HEK293 (cell line): ENCODE results near the gene ZNF26.

Source experiments
- CTCF ChIA-PET: fragments of 350-600 bp; formaldehyde crosslinking; extraction: SDS; loops from one replicate; lab custom pipeline; 2021; ENCODE audit warnings: antibody characterized with exemption; lab: Yijun Ruan, JAX
- POLR2A ChIA-PET: fragments of 300-600 bp; formaldehyde crosslinking; extraction: SDS; loops from one replicate; lab custom pipeline; 2020; ENCODE audit warnings: antibody characterized with exemption, inconsistent platforms; lab: Yijun Ruan, JAX
- H3K27ac ChIP-seq: fragments of 200-500 bp; sonication (Bioruptor generic); 2 replicates; pipeline ENCODE4 v1.5.1; 2014; ENCODE audit warnings: low read depth, low read length, control low read depth, inconsistent platforms; ENCODE audit errors: extremely low read depth
- H3K36me3 ChIP-seq, 2 experiments: fragments of 200-500 bp in 1 of 2; sonication (Bioruptor generic) in 1 of 2; 1 replicate in 1 of 2; 2 replicates in 1 of 2; pipeline ENCODE4 v1.5.1; 2014 to 2017; ENCODE audit warnings: inconsistent platforms in 2 of 2, low read length in 2 of 2; ENCODE audit not compliant: control insufficient read depth in 2 of 2, insufficient read depth in 1 of 2
- H3K4me1 ChIP-seq: fragments of 200-500 bp; sonication (Bioruptor generic); 2 replicates; pipeline ENCODE4 v1.5.1; 2014; ENCODE audit warnings: mild to moderate bottlenecking, low read length, inconsistent platforms; ENCODE audit not compliant: control insufficient read depth, insufficient read depth
- H3K4me3 ChIP-seq: 2 replicates; pipeline ENCODE4 v1.5.1; 2011; ENCODE audit warnings: low read depth, mild to moderate bottlenecking, control low read depth, low read length, moderate library complexity
- H3K9me3 ChIP-seq: fragments of 200-500 bp; sonication (Bioruptor generic); 2 replicates; pipeline ENCODE4 v1.5.1; 2014; ENCODE audit warnings: low read depth, low read length, inconsistent platforms; ENCODE audit not compliant: control insufficient read depth, insufficient read depth
- HOXA7 ChIP-seq: sonication (generic); formaldehyde crosslinking; IDR thresholded peaks from 2 replicates; pipeline ENCODE4 v1.8.1; 2022; ENCODE audit warnings: missing genetic modification reagents, borderline replicate concordance
- KLF7 ChIP-seq: fragments of 450-650 bp; formaldehyde crosslinking; IDR thresholded peaks from 2 replicates; pipeline ENCODE4 v1.5.1; 2016; ENCODE audit warnings: missing biosample characterization, missing genetic modification characterization, borderline replicate concordance
- OSR2 ChIP-seq: fragments of 450-650 bp; formaldehyde crosslinking; IDR thresholded peaks from 2 replicates; pipeline ENCODE4 v1.5.1; 2016; ENCODE audit warnings: missing biosample characterization, missing genetic modification characterization
- ZBTB20 ChIP-seq: fragments of 450-650 bp; formaldehyde crosslinking; IDR thresholded peaks from 2 replicates; pipeline ENCODE4 v1.5.1; 2016; ENCODE audit warnings: missing biosample characterization, missing genetic modification characterization
- ZNF133 ChIP-seq: fragments of 450-650 bp; formaldehyde crosslinking; IDR thresholded peaks from 2 replicates; pipeline ENCODE4 v1.5.1; 2016; ENCODE audit warnings: missing biosample characterization, missing genetic modification characterization
- ZNF324 ChIP-seq: fragments of 450-650 bp; formaldehyde crosslinking; IDR thresholded peaks from 2 replicates; pipeline ENCODE4 v1.5.1; 2016; ENCODE audit warnings: missing biosample characterization, missing genetic modification characterization
- ZNF335 ChIP-seq: fragments of 450-650 bp; formaldehyde crosslinking; conservative IDR thresholded peaks from 2 replicates; pipeline ENCODE4 v1.5.1; 2016; ENCODE audit warnings: missing biosample characterization, missing genetic modification characterization
- ZNF341 ChIP-seq: fragments of 450-650 bp; formaldehyde crosslinking; IDR thresholded peaks from 2 replicates; pipeline ENCODE4; 2016; ENCODE audit warnings: low read depth, missing biosample characterization, missing genetic modification characterization
- ZNF433 ChIP-seq: fragments of 450-650 bp; formaldehyde crosslinking; IDR thresholded peaks from 2 replicates; pipeline ENCODE4 v1.5.1; 2016; ENCODE audit warnings: missing biosample characterization, missing genetic modification characterization, low read depth
- ZNF514 ChIP-seq: fragments of 450-650 bp; formaldehyde crosslinking; IDR thresholded peaks from 2 replicates; pipeline ENCODE4 v1.5.1; 2016; ENCODE audit warnings: missing biosample characterization, missing genetic modification characterization
- ZNF555 ChIP-seq: fragments of 450-650 bp; formaldehyde crosslinking; conservative IDR thresholded peaks from 2 replicates; pipeline ENCODE4 v1.5.1; 2017; ENCODE audit warnings: missing biosample characterization, mild to moderate bottlenecking, missing genetic modification characterization, inconsistent platforms
- ZNF561 ChIP-seq: fragments of 450-650 bp; IDR thresholded peaks from 2 replicates; pipeline ENCODE4 v1.5.1; 2018; ENCODE audit warnings: missing biosample characterization, missing genetic modification characterization, borderline replicate concordance
- ZNF600 ChIP-seq: fragments of 450-650 bp; formaldehyde crosslinking; IDR thresholded peaks from 2 replicates; pipeline ENCODE4 v1.5.1; 2016; ENCODE audit warnings: missing biosample characterization, missing genetic modification characterization
- ZNF701 ChIP-seq: fragments of 450-650 bp; formaldehyde crosslinking; IDR thresholded peaks from 2 replicates; pipeline ENCODE4 v1.5.1; 2016; ENCODE audit warnings: missing biosample characterization, missing genetic modification characterization
- ZXDB ChIP-seq: fragments of 450-650 bp; formaldehyde crosslinking; IDR thresholded peaks from 2 replicates; pipeline ENCODE4 v1.5.1; 2016; ENCODE audit warnings: missing biosample characterization, missing genetic modification characterization
- TF ChIP-seq, protein P1 (sequence below): fragments of 450-650 bp; formaldehyde crosslinking; IDR thresholded peaks from 2 replicates; pipeline ENCODE4 v1.5.1; 2016; ENCODE audit warnings: missing biosample characterization, missing genetic modification characterization
- TF ChIP-seq, protein P2 (sequence below): fragments of 450-650 bp; formaldehyde crosslinking; IDR thresholded peaks from 2 replicates; pipeline ENCODE4 v1.5.1; 2016; ENCODE audit warnings: missing biosample characterization, missing genetic modification characterization
- TF ChIP-seq, protein P3 (sequence below): fragments of 450-650 bp; formaldehyde crosslinking; IDR thresholded peaks from 2 replicates; pipeline ENCODE4 v1.5.1; 2016; ENCODE audit warnings: missing biosample characterization, missing genetic modification characterization
- TF ChIP-seq, protein P4 (sequence below): fragments of 450-650 bp; formaldehyde crosslinking; IDR thresholded peaks from 2 replicates; pipeline ENCODE4 v1.5.1; 2016; ENCODE audit warnings: missing biosample characterization, missing genetic modification characterization
- TF ChIP-seq, protein P5 (sequence below): fragments of 450-650 bp; formaldehyde crosslinking; conservative IDR thresholded peaks from 2 replicates; pipeline ENCODE4 v1.5.1; 2016; ENCODE audit warnings: low read depth, missing biosample characterization, missing genetic modification characterization

Gene ZNF26

DNA sequence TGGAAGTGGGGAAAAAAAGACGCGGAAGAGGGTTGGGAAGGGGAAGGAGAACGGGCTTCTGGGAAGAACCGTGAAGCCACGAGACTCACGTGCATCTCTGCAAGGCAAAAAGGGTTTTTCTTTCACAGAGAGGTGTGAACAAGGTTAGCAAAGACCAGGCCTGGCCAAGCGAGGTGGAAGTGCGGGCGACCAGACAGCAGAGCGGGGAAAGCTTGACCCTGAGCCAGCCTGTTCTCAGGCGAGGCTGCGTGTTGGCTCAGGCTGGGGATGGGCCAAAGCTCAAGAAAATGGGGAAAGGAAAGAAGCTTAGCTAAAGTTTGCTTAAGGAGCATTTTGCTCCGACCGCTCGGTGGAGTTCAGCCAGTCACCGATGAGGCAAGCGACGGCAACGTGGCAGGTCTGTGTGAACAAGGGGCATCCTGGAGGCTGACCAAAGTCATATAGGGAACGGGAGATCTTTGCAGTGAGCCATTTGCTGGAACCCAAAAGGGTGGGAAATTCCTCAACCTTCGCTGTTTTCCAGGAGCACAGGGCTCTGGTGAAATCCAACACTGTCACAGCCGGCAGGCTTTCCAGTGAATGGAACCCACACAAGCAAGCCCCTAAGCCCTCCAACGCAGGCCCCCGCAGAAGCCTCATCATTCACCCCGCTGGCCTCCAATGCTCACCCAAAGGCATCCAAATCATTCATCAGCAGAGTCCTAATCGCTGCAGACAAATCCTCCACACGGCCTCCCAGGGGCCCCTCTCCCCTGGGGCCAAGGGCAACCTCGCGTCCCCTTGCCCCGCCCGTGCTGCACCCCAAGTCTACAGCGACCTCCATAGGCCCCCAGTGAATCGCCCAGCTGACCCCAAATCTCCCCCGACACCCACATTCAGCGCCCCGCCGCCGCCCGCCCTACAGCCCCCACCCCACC is 30.8 kb upstream of the ZNF26 start (continued):
- TF ChIP-seq, protein P1, sequence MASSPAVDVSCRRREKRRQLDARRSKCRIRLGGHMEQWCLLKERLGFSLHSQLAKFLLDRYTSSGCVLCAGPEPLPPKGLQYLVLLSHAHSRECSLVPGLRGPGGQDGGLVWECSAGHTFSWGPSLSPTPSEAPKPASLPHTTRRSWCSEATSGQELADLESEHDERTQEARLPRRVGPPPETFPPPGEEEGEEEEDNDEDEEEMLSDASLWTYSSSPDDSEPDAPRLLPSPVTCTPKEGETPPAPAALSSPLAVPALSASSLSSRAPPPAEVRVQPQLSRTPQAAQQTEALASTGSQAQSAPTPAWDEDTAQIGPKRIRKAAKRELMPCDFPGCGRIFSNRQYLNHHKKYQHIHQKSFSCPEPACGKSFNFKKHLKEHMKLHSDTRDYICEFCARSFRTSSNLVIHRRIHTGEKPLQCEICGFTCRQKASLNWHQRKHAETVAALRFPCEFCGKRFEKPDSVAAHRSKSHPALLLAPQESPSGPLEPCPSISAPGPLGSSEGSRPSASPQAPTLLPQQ (tag by site-specific recombination) = no peak
- no peak for TF ChIP-seq ZNF133 (tag by site-specific recombination)

DNA sequence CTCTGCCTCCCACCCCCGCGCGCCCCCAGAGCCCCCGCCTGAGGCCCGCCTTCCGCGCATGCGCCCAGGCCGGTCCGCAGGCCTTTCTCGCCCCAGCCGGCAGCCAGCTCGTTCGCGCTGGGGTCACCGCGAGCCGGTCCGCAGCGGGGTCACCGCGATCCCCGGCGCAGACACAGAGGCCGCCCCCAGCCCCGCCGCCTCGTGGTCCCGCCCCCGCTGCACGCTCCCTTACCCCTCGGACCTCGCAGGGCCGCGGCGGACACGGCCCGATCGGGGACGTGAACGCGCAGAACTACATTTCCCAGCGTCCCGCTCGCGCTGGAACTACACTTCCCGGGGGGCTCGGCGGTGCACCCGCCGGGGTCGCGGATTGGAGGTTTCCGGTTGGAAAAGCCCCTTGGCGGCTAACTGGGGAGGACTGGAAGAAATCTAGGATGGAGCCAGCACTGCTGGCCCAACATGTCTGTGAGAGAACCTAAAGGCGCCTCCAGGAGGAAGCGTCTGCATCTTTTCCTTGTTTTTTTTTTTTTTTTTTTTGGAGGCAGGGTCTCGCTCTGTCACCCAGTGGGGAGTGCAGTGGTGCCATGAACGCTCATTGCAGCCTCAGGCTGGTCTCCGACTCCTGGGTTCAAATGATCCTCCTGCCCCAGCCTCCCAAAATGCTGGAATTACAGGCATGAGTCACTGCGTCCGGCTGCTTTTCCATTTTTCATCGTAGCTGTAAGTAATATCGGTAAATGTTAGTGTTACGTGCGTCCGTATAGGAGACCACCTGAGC is 30.0 kb upstream of the ZNF26 start, which contains the start of gene ZNF605:
TSS of gene ZNF605 (minus strand) at position 296 of the 778 bp plus-strand sequence. CDS start 10,671 bp downstream, outside the sequence.
- CTCF ChIA-PET = no interaction called here
- Histone ChIP-seq H3K4me1 (peaks cover 2% of the 10 kb centered on the region; the same call in 1 of the 2 replicates), H3K36me3 (peaks cover 0 to 12% of the 10 kb centered on the region in 2 experiments; a peak in 2 of 3 replicates), H3K9me3 (no peaks in the 10 kb centered on the region), H3K4me3 (peak within 1 kb of the TSS; percentile 49), H3K27ac (peak within 1 kb of the TSS; percentile 68)
- POLR2A ChIA-PET = interaction anchor here (1.0 to 2.2 kb wide), 3 partner anchors 30 to 246 kb away, joined by 4 to 9 read pairs (median 6); partner anchors contain the start of gene ZNF26
- peak; percentile 98 for TF ChIP-seq ZNF335 (tag by site-specific recombination)
- TF ChIP-seq ZNF324 (tag by site-specific recombination) = peak; percentile 32; the same call in 1 of the 2 replicates
- TF ChIP-seq, protein P2, sequence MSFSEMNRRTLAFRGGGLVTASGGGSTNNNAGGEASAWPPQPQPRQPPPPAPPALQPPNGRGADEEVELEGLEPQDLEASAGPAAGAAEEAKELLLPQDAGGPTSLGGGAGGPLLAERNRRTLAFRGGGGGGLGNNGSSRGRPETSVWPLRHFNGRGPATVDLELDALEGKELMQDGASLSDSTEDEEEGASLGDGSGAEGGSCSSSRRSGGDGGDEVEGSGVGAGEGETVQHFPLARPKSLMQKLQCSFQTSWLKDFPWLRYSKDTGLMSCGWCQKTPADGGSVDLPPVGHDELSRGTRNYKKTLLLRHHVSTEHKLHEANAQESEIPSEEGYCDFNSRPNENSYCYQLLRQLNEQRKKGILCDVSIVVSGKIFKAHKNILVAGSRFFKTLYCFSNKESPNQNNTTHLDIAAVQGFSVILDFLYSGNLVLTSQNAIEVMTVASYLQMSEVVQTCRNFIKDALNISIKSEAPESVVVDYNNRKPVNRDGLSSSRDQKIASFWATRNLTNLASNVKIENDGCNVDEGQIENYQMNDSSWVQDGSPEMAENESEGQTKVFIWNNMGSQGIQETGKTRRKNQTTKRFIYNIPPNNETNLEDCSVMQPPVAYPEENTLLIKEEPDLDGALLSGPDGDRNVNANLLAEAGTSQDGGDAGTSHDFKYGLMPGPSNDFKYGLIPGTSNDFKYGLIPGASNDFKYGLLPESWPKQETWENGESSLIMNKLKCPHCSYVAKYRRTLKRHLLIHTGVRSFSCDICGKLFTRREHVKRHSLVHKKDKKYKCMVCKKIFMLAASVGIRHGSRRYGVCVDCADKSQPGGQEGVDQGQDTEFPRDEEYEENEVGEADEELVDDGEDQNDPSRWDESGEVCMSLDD (tag by site-specific recombination) = peak; percentile 49
- peak; percentile 86 for TF ChIP-seq ZXDB
- no peak for TF ChIP-seq HOXA7
- TF ChIP-seq OSR2 (tag by site-specific recombination) = peak; percentile 15; the same call in 1 of the 2 replicates
- no peak for TF ChIP-seq ZNF561 (tag by site-specific recombination)
- TF ChIP-seq ZNF341 = peak; percentile 74; the same call in 1 of the 2 replicates
- TF ChIP-seq ZNF514 (tag by site-specific recombination) = no peak
- 0 out of 2 replicates have a peak, but pooled peaks have one; percentile 60 for TF ChIP-seq ZNF701 (tag by site-specific recombination)
- TF ChIP-seq ZBTB20 (tag by site-specific recombination) = peak; percentile 44; the same call in 1 of the 2 replicates
- TF ChIP-seq ZNF555 = no peak
- TF ChIP-seq, protein P3, sequence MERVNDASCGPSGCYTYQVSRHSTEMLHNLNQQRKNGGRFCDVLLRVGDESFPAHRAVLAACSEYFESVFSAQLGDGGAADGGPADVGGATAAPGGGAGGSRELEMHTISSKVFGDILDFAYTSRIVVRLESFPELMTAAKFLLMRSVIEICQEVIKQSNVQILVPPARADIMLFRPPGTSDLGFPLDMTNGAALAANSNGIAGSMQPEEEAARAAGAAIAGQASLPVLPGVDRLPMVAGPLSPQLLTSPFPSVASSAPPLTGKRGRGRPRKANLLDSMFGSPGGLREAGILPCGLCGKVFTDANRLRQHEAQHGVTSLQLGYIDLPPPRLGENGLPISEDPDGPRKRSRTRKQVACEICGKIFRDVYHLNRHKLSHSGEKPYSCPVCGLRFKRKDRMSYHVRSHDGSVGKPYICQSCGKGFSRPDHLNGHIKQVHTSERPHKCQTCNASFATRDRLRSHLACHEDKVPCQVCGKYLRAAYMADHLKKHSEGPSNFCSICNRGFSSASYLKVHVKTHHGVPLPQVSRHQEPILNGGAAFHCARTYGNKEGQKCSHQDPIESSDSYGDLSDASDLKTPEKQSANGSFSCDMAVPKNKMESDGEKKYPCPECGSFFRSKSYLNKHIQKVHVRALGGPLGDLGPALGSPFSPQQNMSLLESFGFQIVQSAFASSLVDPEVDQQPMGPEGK (tag by site-specific recombination) = peak; percentile 36
- 0 out of 2 replicates have a peak, but pooled peaks have one; percentile 40 for TF ChIP-seq ZNF600 (tag by site-specific recombination)
- TF ChIP-seq, protein P4, sequence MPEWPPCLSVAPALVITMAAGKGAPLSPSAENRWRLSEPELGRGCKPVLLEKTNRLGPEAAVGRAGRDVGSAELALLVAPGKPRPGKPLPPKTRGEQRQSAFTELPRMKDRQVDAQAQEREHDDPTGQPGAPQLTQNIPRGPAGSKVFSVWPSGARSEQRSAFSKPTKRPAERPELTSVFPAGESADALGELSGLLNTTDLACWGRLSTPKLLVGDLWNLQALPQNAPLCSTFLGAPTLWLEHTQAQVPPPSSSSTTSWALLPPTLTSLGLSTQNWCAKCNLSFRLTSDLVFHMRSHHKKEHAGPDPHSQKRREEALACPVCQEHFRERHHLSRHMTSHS (tag by site-specific recombination) = no peak
- no peak for TF ChIP-seq KLF7 (tag by site-specific recombination)
- TF ChIP-seq, protein P5, sequence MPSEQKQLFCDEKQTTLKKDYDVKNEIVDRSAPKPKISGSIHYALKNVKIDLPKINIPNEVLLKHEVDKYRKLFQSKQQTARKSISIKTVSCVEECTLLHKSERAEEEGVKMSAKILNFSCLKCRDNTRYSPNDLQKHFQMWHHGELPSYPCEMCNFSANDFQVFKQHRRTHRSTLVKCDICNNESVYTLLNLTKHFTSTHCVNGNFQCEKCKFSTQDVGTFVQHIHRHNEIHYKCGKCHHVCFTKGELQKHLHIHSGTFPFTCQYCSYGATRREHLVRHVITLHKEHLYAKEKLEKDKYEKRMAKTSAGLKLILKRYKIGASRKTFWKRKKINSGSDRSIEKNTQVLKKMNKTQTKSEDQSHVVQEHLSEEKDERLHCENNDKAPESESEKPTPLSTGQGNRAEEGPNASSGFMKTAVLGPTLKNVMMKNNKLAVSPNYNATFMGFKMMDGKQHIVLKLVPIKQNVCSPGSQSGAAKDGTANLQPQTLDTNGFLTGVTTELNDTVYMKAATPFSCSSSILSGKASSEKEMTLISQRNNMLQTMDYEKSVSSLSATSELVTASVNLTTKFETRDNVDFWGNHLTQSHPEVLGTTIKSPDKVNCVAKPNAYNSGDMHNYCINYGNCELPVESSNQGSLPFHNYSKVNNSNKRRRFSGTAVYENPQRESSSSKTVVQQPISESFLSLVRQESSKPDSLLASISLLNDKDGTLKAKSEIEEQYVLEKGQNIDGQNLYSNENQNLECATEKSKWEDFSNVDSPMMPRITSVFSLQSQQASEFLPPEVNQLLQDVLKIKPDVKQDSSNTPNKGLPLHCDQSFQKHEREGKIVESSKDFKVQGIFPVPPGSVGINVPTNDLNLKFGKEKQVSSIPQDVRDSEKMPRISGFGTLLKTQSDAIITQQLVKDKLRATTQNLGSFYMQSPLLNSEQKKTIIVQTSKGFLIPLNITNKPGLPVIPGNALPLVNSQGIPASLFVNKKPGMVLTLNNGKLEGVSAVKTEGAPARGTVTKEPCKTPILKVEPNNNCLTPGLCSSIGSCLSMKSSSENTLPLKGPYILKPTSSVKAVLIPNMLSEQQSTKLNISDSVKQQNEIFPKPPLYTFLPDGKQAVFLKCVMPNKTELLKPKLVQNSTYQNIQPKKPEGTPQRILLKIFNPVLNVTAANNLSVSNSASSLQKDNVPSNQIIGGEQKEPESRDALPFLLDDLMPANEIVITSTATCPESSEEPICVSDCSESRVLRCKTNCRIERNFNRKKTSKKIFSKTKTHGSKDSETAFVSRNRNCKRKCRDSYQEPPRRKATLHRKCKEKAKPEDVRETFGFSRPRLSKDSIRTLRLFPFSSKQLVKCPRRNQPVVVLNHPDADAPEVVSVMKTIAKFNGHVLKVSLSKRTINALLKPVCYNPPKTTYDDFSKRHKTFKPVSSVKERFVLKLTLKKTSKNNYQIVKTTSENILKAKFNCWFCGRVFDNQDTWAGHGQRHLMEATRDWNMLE (tag by site-specific recombination) = peak; percentile 84
- no peak for TF ChIP-seq ZNF433 (tag by site-specific recombination)
